HepG2 (cell line): ENCODE results near the gene MAN2A1. TPM values are rescaled to one million over a fixed set of nuclear protein-coding genes. Genes with fewer than 3 reads are reported as not detected.

Source experiments
- ATAC-seq: fragments of 200-7000 bp; cut with Tn5 transposase; 3 replicates; pipeline ENCODE4 v1.9.1; 2020; ENCODE audit warnings: mild to moderate bottlenecking, moderate library complexity
- BruUV-seq: library from RNA; stranded (reverse); fragments of 400-500 nt; replicated peaks from 2 replicates; lab custom pipeline; 2021; lab: Mats Ljungman, UMichigan
- CTCF ChIA-PET: fragments of 300-600 bp; formaldehyde crosslinking; extraction: SDS; loops from one replicate; lab custom pipeline; 2021; ENCODE audit warnings: low total read pairs, inconsistent platforms, low intra/inter-chr PET ratio; lab: Yijun Ruan, JAX
- POLR2A ChIA-PET: fragments of 350-600 bp; sonication (Branson Sonifier 250); formaldehyde crosslinking; loops from one replicate; lab custom pipeline; 2020; ENCODE audit warnings: antibody characterized with exemption, inconsistent platforms; lab: Yijun Ruan, JAX
- DNase-seq: peaks from one replicate; pipeline ENCODE4 v3.0.0-alpha.2; 2015; ENCODE audit warnings: low spot score
- FAIRE-seq: peaks from 3 replicates; lab custom pipeline; 2011; peaks lifted over from hg19 to GRCh38; lab: Jason Lieb, UNC
- H2AFZ ChIP-seq: one replicate; pipeline ENCODE4 v1.6.1; 2011; ENCODE audit warnings: low read length, inconsistent platforms
- H3K27ac ChIP-seq: fragments of 300-600 bp; 3 replicates; pipeline ENCODE4 v1.8.0; 2011; ENCODE audit warnings: mixed run types, mild to moderate bottlenecking, mixed read lengths, low read length, inconsistent platforms; ENCODE audit not compliant: insufficient read depth; ENCODE audit errors: extremely low read length
- H3K27me3 ChIP-seq, 2 experiments: fragments of 200-600 bp in 1 of 2; 2 replicates in 1 of 2; 3 replicates in 1 of 2; pipeline versions ENCODE4 v1.6.0 to v1.8.0; 2011; ENCODE audit warnings: low read length in 2 of 2, mild to moderate bottlenecking in 2 of 2, moderate library complexity in 2 of 2, inconsistent platforms in 1 of 2; ENCODE audit not compliant: insufficient read depth in 2 of 2, control insufficient read depth in 1 of 2
- H3K36me3 ChIP-seq, 2 experiments: fragments of 200-600 bp in 1 of 2; replicated peaks in 1 of 2; 2 replicates in 1 of 2; 3 replicates in 1 of 2; pipeline versions ENCODE4 v1.5.1 to v1.8.0; 2011; ENCODE audit warnings: low read length in 2 of 2, inconsistent platforms in 1 of 2; ENCODE audit not compliant: insufficient read depth in 2 of 2, control insufficient read depth in 1 of 2
- H3K4me1 ChIP-seq: 2 replicates; pipeline ENCODE4 v1.5.1; 2012; ENCODE audit warnings: low read length, inconsistent platforms; ENCODE audit not compliant: insufficient read depth
- H3K4me2 ChIP-seq: 2 replicates; pipeline ENCODE4 v1.6.0; 2011; ENCODE audit warnings: low read depth, low read length, inconsistent platforms
- H3K4me3 ChIP-seq, 3 experiments: fragments of 200-600 bp in 1 of 3; sonication (generic), shearing (Covaris generic) in 1 of 3; replicated peaks in 1 of 3; 2 replicates each; pipeline ENCODE4 v1.5.1; 2011 to 2016; ENCODE audit warnings: low read length in 3 of 3, inconsistent platforms in 2 of 3, low read depth in 2 of 3, mild to moderate bottlenecking in 2 of 3, control low read depth in 1 of 3, mixed read lengths in 1 of 3; ENCODE audit not compliant: insufficient read depth in 1 of 3
- H3K79me2 ChIP-seq: one replicate; pipeline ENCODE4 v1.6.1; 2011; ENCODE audit warnings: low read length, inconsistent platforms; ENCODE audit not compliant: insufficient read depth
- H3K9ac ChIP-seq: 2 replicates; pipeline ENCODE4 v1.6.0; 2011; ENCODE audit warnings: mild to moderate bottlenecking, low read depth, low read length, inconsistent platforms; ENCODE audit not compliant: insufficient read depth
- H3K9me3 ChIP-seq: 2 replicates; pipeline ENCODE4 v1.5.1; 2012; ENCODE audit warnings: mild to moderate bottlenecking, low read length
- H4K20me1 ChIP-seq: 2 replicates; pipeline ENCODE4 v1.6.0; 2011; ENCODE audit warnings: inconsistent platforms, mild to moderate bottlenecking, low read length, moderate library complexity; ENCODE audit not compliant: insufficient read depth
- CCAR2 ChIP-seq: fragments of 200-400 bp; formaldehyde crosslinking; optimal IDR thresholded peaks from 2 replicates; pipeline ENCODE3; 2018; ENCODE audit warnings: low read depth, mild to moderate bottlenecking, low read length, moderate library complexity
- CREM ChIP-seq, 2 experiments: sonication (generic) in 1 of 2; formaldehyde crosslinking in 1 of 2; IDR thresholded peaks; 2 replicates each; pipeline versions ENCODE4 v1.4.0 to v1.6.1; 2016 to 2020; ENCODE audit warnings: antibody characterized with exemption in 1 of 2, mild to moderate bottlenecking in 1 of 2, missing genetic modification reagents in 1 of 2
- GPN1 ChIP-seq: sonication (generic); formaldehyde crosslinking; IDR thresholded peaks from 2 replicates; pipeline ENCODE4 v1.5.1; 2020; ENCODE audit warnings: missing genetic modification reagents, borderline replicate concordance
- MXD1 ChIP-seq: sonication (generic); formaldehyde crosslinking; IDR thresholded peaks from 2 replicates; pipeline ENCODE4 v1.4.0; 2020; ENCODE audit warnings: mild to moderate bottlenecking, missing genetic modification reagents
- RFXANK ChIP-seq: IDR thresholded peaks from 2 replicates; pipeline ENCODE4 v1.6.1; 2016
- TEAD2 ChIP-seq: sonication (generic); formaldehyde crosslinking; IDR thresholded peaks from 2 replicates; pipeline ENCODE4 v1.9.0; 2021; ENCODE audit warnings: missing genetic modification reagents
- ZBTB21 ChIP-seq: sonication (generic); formaldehyde crosslinking; IDR thresholded peaks from 2 replicates; pipeline ENCODE4 v1.4.0; 2020; ENCODE audit warnings: missing genetic modification reagents
- WGBS: methylation state at CpG from one replicate; pipeline ENCODE4 v1.1.6; 2017; ENCODE audit warnings: low lambda C conversion rate; 5-methylcytosine and 5-hydroxymethylcytosine counted together
- in situ Hi-C: cut with HindIII; loops from 2 replicates; pipeline ENCODE4 v1.10.0; 2017; ENCODE audit warnings: low pct_unique_long_range_greater_than_20kb; ENCODE audit not compliant: extremely low pct_ligation_motif_present
- intact Hi-C: fragments of 100-400 bp; cut with micrococcal nuclease; formaldehyde crosslinking; loops from one replicate; pipeline ENCODE4 v1.10.0; 2022; ENCODE audit not compliant: unreplicated experiment
- polyA plus RNA-seq, 8 experiments: library from polyadenylated mRNA; depleted of rRNA in 3 of 8; stranded (reverse) in 7 of 8; unstranded in 1 of 8; fragments of >200 nt; fragmentation: Illumina TruSeq in 4 of 8; extraction: Trizol in 4 of 8; gene quantifications; 2 replicates each; pipeline versions ENCODE4 v1.2.1 to v1.2.3, GENCODE V29; 2011 to 2016; ENCODE audit warnings: low read depth in 4 of 8, missing spikeins in 1 of 8, mixed read lengths in 1 of 8; ENCODE audit not compliant: insufficient read depth in 1 of 8
- total RNA-seq, 5 experiments: library from RNA; depleted of rRNA; stranded (reverse); fragments of >200 nt; fragmentation: Illumina TruSeq; extraction: Trizol; gene quantifications; 2 replicates each; pipeline ENCODE4 v1.2.3, GENCODE V29; 2016; ENCODE audit warnings: low read depth in 1 of 5
- TF ChIP-seq, protein P1 (sequence below), 2 experiments: IDR thresholded peaks; 2 replicates each; pipeline ENCODE4 v1.6.1; 2011 to 2012; ENCODE audit warnings: low read length in 2 of 2, borderline replicate concordance in 1 of 2, low read depth in 1 of 2, mild to moderate bottlenecking in 1 of 2, moderate library complexity in 1 of 2

Gene MAN2A1
- total and polyA plus RNA-seq, 2 of the 13 experiments (the other 11 are each of a cell fraction or from before 2014, with no cell fraction given), result 56.2 to 80.5 TPM

- TF ChIP-seq, protein P1, sequence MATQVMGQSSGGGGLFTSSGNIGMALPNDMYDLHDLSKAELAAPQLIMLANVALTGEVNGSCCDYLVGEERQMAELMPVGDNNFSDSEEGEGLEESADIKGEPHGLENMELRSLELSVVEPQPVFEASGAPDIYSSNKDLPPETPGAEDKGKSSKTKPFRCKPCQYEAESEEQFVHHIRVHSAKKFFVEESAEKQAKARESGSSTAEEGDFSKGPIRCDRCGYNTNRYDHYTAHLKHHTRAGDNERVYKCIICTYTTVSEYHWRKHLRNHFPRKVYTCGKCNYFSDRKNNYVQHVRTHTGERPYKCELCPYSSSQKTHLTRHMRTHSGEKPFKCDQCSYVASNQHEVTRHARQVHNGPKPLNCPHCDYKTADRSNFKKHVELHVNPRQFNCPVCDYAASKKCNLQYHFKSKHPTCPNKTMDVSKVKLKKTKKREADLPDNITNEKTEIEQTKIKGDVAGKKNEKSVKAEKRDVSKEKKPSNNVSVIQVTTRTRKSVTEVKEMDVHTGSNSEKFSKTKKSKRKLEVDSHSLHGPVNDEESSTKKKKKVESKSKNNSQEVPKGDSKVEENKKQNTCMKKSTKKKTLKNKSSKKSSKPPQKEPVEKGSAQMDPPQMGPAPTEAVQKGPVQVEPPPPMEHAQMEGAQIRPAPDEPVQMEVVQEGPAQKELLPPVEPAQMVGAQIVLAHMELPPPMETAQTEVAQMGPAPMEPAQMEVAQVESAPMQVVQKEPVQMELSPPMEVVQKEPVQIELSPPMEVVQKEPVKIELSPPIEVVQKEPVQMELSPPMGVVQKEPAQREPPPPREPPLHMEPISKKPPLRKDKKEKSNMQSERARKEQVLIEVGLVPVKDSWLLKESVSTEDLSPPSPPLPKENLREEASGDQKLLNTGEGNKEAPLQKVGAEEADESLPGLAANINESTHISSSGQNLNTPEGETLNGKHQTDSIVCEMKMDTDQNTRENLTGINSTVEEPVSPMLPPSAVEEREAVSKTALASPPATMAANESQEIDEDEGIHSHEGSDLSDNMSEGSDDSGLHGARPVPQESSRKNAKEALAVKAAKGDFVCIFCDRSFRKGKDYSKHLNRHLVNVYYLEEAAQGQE (IDR thresholded peaks at IDR 0.05; ENCODE audit: borderline replicate concordance in 1 of 2, low read depth in 1 of 2, low read length in 2 of 2), result no peak
- no peak for TF ChIP-seq MXD1
- TF ChIP-seq, all 625 proteins: peak for 70
These were observed at the start of gene MAN2A1 (continued) for GRCh38 chr5:109689740-109690241.

- Histone ChIP-seq H3K9ac (no peak overlapping the region), H3K4me2 (no peak overlapping the region), H3K79me2 (no peaks in the 10 kb centered on the region), H2AFZ (no peak overlapping the region), H3K4me3 (no peak overlapping the region), H3K36me3 (no peaks in the 10 kb centered on the region), H4K20me1 (no peaks in the 10 kb centered on the region), H3K27ac (no peak overlapping the region), H3K9me3 (no peaks in the 10 kb centered on the region), H3K27me3 (no peaks in the 10 kb centered on the region; a peak in 1 of 5 replicates), H3K4me1 (no peaks in the 10 kb centered on the region)
- BruUV-seq, result no TSS peak
- ChIA-PET CTCF (no interaction called here), POLR2A (no interaction called here)
- WGBS, result 47% methylated on average over 4 of the region's 4 CpGs
- in situ Hi-C loops, result no loop called here
- intact Hi-C loops, result no loop called here
- no peak for FAIRE-seq
- TF ChIP-seq RFXANK (CRISPR knock-in tag), result no peak
- no peak for TF ChIP-seq ZBTB21 (CRISPR knock-in tag)
- TF ChIP-seq TEAD2 (CRISPR knock-in tag), result no peak
- no peak for TF ChIP-seq GPN1
- no peak for TF ChIP-seq CCAR2
- TF ChIP-seq CREM (IDR thresholded peaks at IDR 0.05), result no peak
- TF ChIP-seq CREM (CRISPR knock-in tag; IDR thresholded peaks at IDR 0.05), result no peak
- no peak for DNase-seq
- ATAC-seq, result no peak
These were observed 48.8 kb upstream of the MAN2A1 start for GRCh38 chr5:109640976-109641375.
